ENCODE measurements around the gene ZER1. TPM values are rescaled to one million over a fixed set of nuclear protein-coding genes. Genes with fewer than 3 reads are reported as not detected.

The ZER1 gene
- total and polyA plus RNA-seq, 2 of the 8 experiments (the other 6 are each of a cell fraction or from before 2014, with no cell fraction given), result 20.5 to 26.6 TPM

GRCh38 chr9:128702949-128703615 lies 68.6 kb downstream of the ZER1 start:
- peaks cover 2 to 3% of the 10 kb centered on the region in 2 experiments for H4K20me1 ChIP-seq (replicated peaks in 1 of 2; ENCODE audit: control insufficient read depth in 1 of 2, insufficient read depth in 2 of 2, low read length in 2 of 2)
- H3K79me2 ChIP-seq (ENCODE audit: control insufficient read depth in 1 of 2, insufficient read depth in 2 of 2, low read length in 2 of 2), result no peaks in the 10 kb centered on the region
- no peak overlapping the region for H2BK120ac ChIP-seq (replicated peaks; ENCODE audit: low read depth, low read length)
- no peak for FAIRE-seq
- H3K9me3 ChIP-seq (ENCODE audit: insufficient read depth in 2 of 2, low read depth in 1 of 2, low read length in 1 of 2), result no peaks in the 10 kb centered on the region
- no peak overlapping the region for H3K23ac ChIP-seq (ENCODE audit: insufficient read length)
- DNase-seq (ENCODE audit: low read depth in 1 of 2, low spot score in 2 of 2), result peak in 1 of 2 experiments; percentile 81
- no peak overlapping the region for H2BK5ac ChIP-seq (ENCODE audit: low read depth, low read length)
- no peak overlapping the region for H2AK5ac ChIP-seq (ENCODE audit: low read depth, low read length)
- no peaks in the 10 kb centered on the region for H3K79me1 ChIP-seq (ENCODE audit: low read depth, low read length)
- H3K56ac ChIP-seq (replicated peaks; ENCODE audit: insufficient read length, low read depth, low read length), result peak overlapping the region; percentile 87
- H4K91ac ChIP-seq (replicated peaks; ENCODE audit: insufficient read length, low read length), result no peak overlapping the region
- no peaks in the 10 kb centered on the region for H3K27me3 ChIP-seq (replicated peaks in 1 of 4; ENCODE audit: control insufficient read depth in 3 of 4, extremely low read depth in 1 of 4, insufficient read depth in 3 of 4, low read length in 3 of 4)
- peak overlapping the region; percentile 78 for H3K18ac ChIP-seq (ENCODE audit: extremely low read depth, low read length)
- H3K9ac ChIP-seq (replicated peaks in 1 of 4; ENCODE audit: extremely low read depth in 1 of 4, low read depth in 3 of 4, low read length in 3 of 4), result peak overlapping the region in 3 of 4 experiments; percentile 13 to 81 (median 46); a peak in 5 of 7 replicates
- peak overlapping the region; percentile 32 for H4K5ac ChIP-seq (ENCODE audit: insufficient read length, low read depth, low read length)
- no peak overlapping the region for H3K27ac ChIP-seq (ENCODE audit: low read depth, low read length)
- H3K36me3 ChIP-seq (ENCODE audit: control insufficient read depth in 2 of 4, insufficient read depth in 4 of 4, low read length in 3 of 4), result peaks cover 0 to 5% (median 0%) of the 10 kb centered on the region in 4 experiments; a peak in 2 of 8 replicates
- ChIA-PET CTCF (ENCODE audit: partially characterized antibody) (interaction anchor here (0.6 to 1.8 kb wide), 4 partner anchors 11 to 170 kb away, joined by 3 to 7 read pairs (median 3); no protein-coding TSS in a partner anchor), POLR2A (ENCODE audit: partially characterized antibody) (interaction anchor here (1.3 to 46.1 kb wide), 4 partner anchors 17 to 70 kb away, joined by 3 to 1197 read pairs (median 68); partner anchors contain the start of genes DYNC2I2, SET and ZDHHC12)
- H3K4ac ChIP-seq (replicated peaks; ENCODE audit: insufficient read length, low read depth, low read length), result peak overlapping the region; percentile 32
- peak overlapping the region; percentile 72 to 75 for H3K4me2 ChIP-seq (ENCODE audit: insufficient read depth in 1 of 2, low read depth in 2 of 2, low read length in 2 of 2)
- peak overlapping the region; percentile 51 to 75 (median 65) for H3K4me3 ChIP-seq (ENCODE audit: extremely low read depth in 1 of 4, insufficient read depth in 2 of 4, low read depth in 3 of 4, low read length in 4 of 4)
- peaks cover 7% of the 10 kb centered on the region; the same call in 1 of the 2 replicates for H3K23me2 ChIP-seq (ENCODE audit: low read depth, low read length)
- peak overlapping the region; percentile 68; the same call in 1 of the 2 replicates for H2BK12ac ChIP-seq (ENCODE audit: low read depth, low read length)
- peak overlapping the region; percentile 66; the same call in 1 of the 2 replicates for H4K8ac ChIP-seq (ENCODE audit: extremely low read depth, insufficient read depth, low read length)
- H2BK20ac ChIP-seq (ENCODE audit: low read length), result no peak overlapping the region
- peaks cover 0 to 4% (median 2%) of the 10 kb centered on the region in 4 experiments; a peak in 3 of 7 replicates for H3K4me1 ChIP-seq (replicated peaks in 1 of 4; ENCODE audit: control insufficient read depth in 3 of 4, insufficient read depth in 4 of 4, low read length in 3 of 4)
- H3K14ac ChIP-seq (ENCODE audit: insufficient read length), result no peak overlapping the region
- 0 out of 2 replicates have a peak overlapping the region, but pooled peaks have one; percentile 29 for H2BK15ac ChIP-seq (ENCODE audit: low read length)
- WGBS, 2 experiments (ENCODE audit: extremely low coverage in 1 of 2, insufficient coverage in 1 of 2, insufficient read length in 1 of 2, insufficient replicate concordance in 2 of 2, low coverage in 1 of 2, low lambda C conversion rate in 2 of 2, missing lambda C conversion rate in 1 of 2), result 13% methylated on average over 27 of the region's 55 CpGs; no CpG with 5 or more reads in 1 of the 2 experiments
- 0 out of 2 replicates have a peak overlapping the region, but pooled peaks have one; percentile 24 for H2AFZ ChIP-seq (ENCODE audit: low read length)
- TF ChIP-seq EGR1 (IDR thresholded peaks at IDR 0.05; ENCODE audit: borderline replicate concordance, low read depth, low read length) (no peak), SIX5 (IDR thresholded peaks at IDR 0.05; ENCODE audit: low read depth, low read length) (no peak), SUZ12 (IDR thresholded peaks at IDR 0.05; ENCODE audit: low read length) (no peak), HDAC6 (IDR thresholded peaks at IDR 0.05; ENCODE audit: low read depth, low read length) (no peak), RBBP5 (IDR thresholded peaks at IDR 0.05; ENCODE audit: borderline replicate concordance, low read depth, low read length) (0 out of 2 replicates have a peak, but pooled peaks have one; percentile 9), TBP (IDR thresholded peaks at IDR 0.05; ENCODE audit: low read depth, low read length) (0 out of 2 replicates have a peak, but pooled peaks have one; percentile 11), POLR2A (IDR thresholded peaks at IDR 0.05; ENCODE audit: control extremely low read depth in 1 of 2, low read depth in 2 of 2, low read length in 2 of 2) (no peak), KDM4A (IDR thresholded peaks at IDR 0.05; ENCODE audit: low read depth, low read length, severe bottlenecking) (peak; percentile 73), BACH1 (IDR thresholded peaks at IDR 0.05; ENCODE audit: low read length) (no peak), FOSL1 (IDR thresholded peaks at IDR 0.05; ENCODE audit: insufficient read depth, low read depth, low read length) (no peak), SIN3A (conservative IDR thresholded peaks at IDR 0.05 in 1 of 2, IDR thresholded peaks at IDR 0.05 in 1 of 2; ENCODE audit: low read depth in 1 of 2, low read length in 2 of 2) (no peak), GTF2F1 (IDR thresholded peaks at IDR 0.05; ENCODE audit: borderline replicate concordance, low read depth, low read length) (no peak)
